Fibroblast of lung (primary cell): ENCODE measurements around the gene CALHM6. TPM values are rescaled to one million over a fixed set of nuclear protein-coding genes. Genes with fewer than 3 reads are reported as not detected.
A peak's percentile ranks its signal among the peaks of the same experiment; 100 is the strongest.

Source experiments
- DNase-seq, 2 donors: peaks; one replicate each; pipeline versions ENCODE4 v3.0.0 to v3.0.0-alpha.2; 2010; ENCODE audit warnings: low read depth in 2 of 2
- H2AFZ ChIP-seq: 2 replicates; pipeline ENCODE4 v1.5.1; 2012; ENCODE audit warnings: low read length, control low read depth, inconsistent platforms
- H3K27ac ChIP-seq: 2 replicates; pipeline ENCODE4 v1.5.1; 2011; ENCODE audit warnings: low read length, control low read depth; ENCODE audit not compliant: insufficient read depth
- H3K27me3 ChIP-seq: 2 replicates; pipeline ENCODE4 v1.5.1; 2011; ENCODE audit warnings: mild to moderate bottlenecking, low read length; ENCODE audit not compliant: control insufficient read depth, insufficient read depth
- H3K36me3 ChIP-seq: 2 replicates; pipeline ENCODE4 v1.5.1; 2011; ENCODE audit warnings: low read length; ENCODE audit not compliant: control insufficient read depth, insufficient read depth
- H3K4me1 ChIP-seq: 2 replicates; pipeline ENCODE4 v1.5.1; 2011; ENCODE audit warnings: low read length; ENCODE audit not compliant: control insufficient read depth, insufficient read depth; ENCODE audit errors: extremely low read depth
- H3K4me2 ChIP-seq: 2 replicates; pipeline ENCODE4 v1.5.1; 2011; ENCODE audit warnings: low read length, control low read depth; ENCODE audit not compliant: insufficient read depth; ENCODE audit errors: extremely low read depth
- H3K4me3 ChIP-seq, 4 experiments: fragments of 200-600 bp in 1 of 4; sonication (generic) in 1 of 4; replicated peaks in 1 of 4; 2 replicates each; pipeline ENCODE4 v1.5.1; 2011 to 2016; ENCODE audit warnings: low read length in 4 of 4, low read depth in 3 of 4, mild to moderate bottlenecking in 3 of 4, control low read depth in 2 of 4, inconsistent platforms in 1 of 4, mixed read lengths in 1 of 4; ENCODE audit not compliant: insufficient read depth in 1 of 4; ENCODE audit errors: control extremely low read depth in 1 of 4
- H3K79me2 ChIP-seq: 2 replicates; pipeline ENCODE4 v1.5.1; 2012; ENCODE audit warnings: mild to moderate bottlenecking, low read length, inconsistent platforms; ENCODE audit not compliant: control insufficient read depth, insufficient read depth
- H3K9ac ChIP-seq: 2 replicates; pipeline ENCODE4 v1.5.1; 2011; ENCODE audit warnings: mild to moderate bottlenecking, low read length, control low read depth; ENCODE audit not compliant: insufficient read depth
- H3K9me3 ChIP-seq: 2 replicates; pipeline ENCODE4 v1.5.1; 2012; ENCODE audit warnings: low read depth, low read length; ENCODE audit not compliant: control insufficient read depth, insufficient read depth
- H4K20me1 ChIP-seq: 2 replicates; pipeline ENCODE4 v1.5.1; 2011; ENCODE audit warnings: low read length; ENCODE audit not compliant: control insufficient read depth, insufficient read depth; ENCODE audit errors: extremely low read depth
- EZH2 ChIP-seq: IDR thresholded peaks from 2 replicates; pipeline ENCODE4 v1.5.1; 2012; ENCODE audit warnings: low read length, control low read depth, mild to moderate bottlenecking; ENCODE audit errors: missing control alignments
- polyA plus RNA-seq, 2 donors: library from polyadenylated mRNA; depleted of rRNA in 1 of 2; stranded (reverse) in 1 of 2; unstranded in 1 of 2; fragments of >200 nt; gene quantifications; 2 replicates each; pipeline ENCODE4 v1.2.1, GENCODE V29; 2011 to 2012; ENCODE audit warnings: missing spikeins in 1 of 2
- total RNA-seq: library from RNA; depleted of rRNA; stranded (reverse); fragments of >200 nt; gene quantifications from 2 replicates; pipeline ENCODE4 v1.2.1, GENCODE V29; 2014
- TF ChIP-seq, protein P1 (sequence below), 2 donors: IDR thresholded peaks in 1 of 2; conservative IDR thresholded peaks in 1 of 2; 1 replicate in 1 of 2; 2 replicates in 1 of 2; pipeline ENCODE4 v1.5.1; 2011 to 2012; ENCODE audit warnings: low read length in 2 of 2, control low read depth in 1 of 2, inconsistent platforms in 1 of 2, low read depth in 1 of 2, mild to moderate bottlenecking in 1 of 2

CALHM6 gene
- total and polyA plus RNA-seq, 2 donors (not counting 1 experiment from before 2014, with no cell fraction given): 0.33 to 1.3 TPM

GRCh38 chr6:116443105-116443504, 18.1 kb upstream of the CALHM6 start:
- no peak for TF ChIP-seq EZH2
- TF ChIP-seq, protein P1, sequence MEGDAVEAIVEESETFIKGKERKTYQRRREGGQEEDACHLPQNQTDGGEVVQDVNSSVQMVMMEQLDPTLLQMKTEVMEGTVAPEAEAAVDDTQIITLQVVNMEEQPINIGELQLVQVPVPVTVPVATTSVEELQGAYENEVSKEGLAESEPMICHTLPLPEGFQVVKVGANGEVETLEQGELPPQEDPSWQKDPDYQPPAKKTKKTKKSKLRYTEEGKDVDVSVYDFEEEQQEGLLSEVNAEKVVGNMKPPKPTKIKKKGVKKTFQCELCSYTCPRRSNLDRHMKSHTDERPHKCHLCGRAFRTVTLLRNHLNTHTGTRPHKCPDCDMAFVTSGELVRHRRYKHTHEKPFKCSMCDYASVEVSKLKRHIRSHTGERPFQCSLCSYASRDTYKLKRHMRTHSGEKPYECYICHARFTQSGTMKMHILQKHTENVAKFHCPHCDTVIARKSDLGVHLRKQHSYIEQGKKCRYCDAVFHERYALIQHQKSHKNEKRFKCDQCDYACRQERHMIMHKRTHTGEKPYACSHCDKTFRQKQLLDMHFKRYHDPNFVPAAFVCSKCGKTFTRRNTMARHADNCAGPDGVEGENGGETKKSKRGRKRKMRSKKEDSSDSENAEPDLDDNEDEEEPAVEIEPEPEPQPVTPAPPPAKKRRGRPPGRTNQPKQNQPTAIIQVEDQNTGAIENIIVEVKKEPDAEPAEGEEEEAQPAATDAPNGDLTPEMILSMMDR (conservative IDR thresholded peaks at IDR 0.05 in 1 of 2, IDR thresholded peaks at IDR 0.05 in 1 of 2; ENCODE audit: low read depth in 1 of 2, low read length in 2 of 2): no peak
- peaks cover 15% of the 10 kb centered on the region for H3K4me1 ChIP-seq
- H3K27ac ChIP-seq: no peak overlapping the region
- H3K9me3 ChIP-seq: no peaks in the 10 kb centered on the region
- H3K27me3 ChIP-seq: no peaks in the 10 kb centered on the region
- H3K4me2 ChIP-seq: no peak overlapping the region
- no peak overlapping the region for H3K9ac ChIP-seq
- no peaks in the 10 kb centered on the region for H3K36me3 ChIP-seq
- no peak overlapping the region for H2AFZ ChIP-seq
- no peaks in the 10 kb centered on the region for H3K79me2 ChIP-seq
- H4K20me1 ChIP-seq: no peaks in the 10 kb centered on the region
- DNase-seq: no peak
- H3K4me3 ChIP-seq: no peak overlapping the region

GRCh38 chr6:116444092-116444491, 17.1 kb upstream of the CALHM6 start:
- TF ChIP-seq, protein P1 (conservative IDR thresholded peaks at IDR 0.05 in 1 of 2, IDR thresholded peaks at IDR 0.05 in 1 of 2; ENCODE audit: low read depth in 1 of 2, low read length in 2 of 2): peak; percentile 49 to 73
- no peak for TF ChIP-seq EZH2
- H3K27me3 ChIP-seq: no peaks in the 10 kb centered on the region
- H3K27ac ChIP-seq: no peak overlapping the region
- H3K4me1 ChIP-seq: peaks cover 14% of the 10 kb centered on the region
- H3K36me3 ChIP-seq: no peaks in the 10 kb centered on the region
- DNase-seq: peak in 1 of 2 donors; percentile 68
- H3K9me3 ChIP-seq: no peaks in the 10 kb centered on the region
- H3K4me3 ChIP-seq: no peak overlapping the region
- no peak overlapping the region for H3K9ac ChIP-seq
- no peak overlapping the region for H2AFZ ChIP-seq
- H3K79me2 ChIP-seq: no peaks in the 10 kb centered on the region
- no peaks in the 10 kb centered on the region for H4K20me1 ChIP-seq
- no peak overlapping the region for H3K4me2 ChIP-seq

DNA sequence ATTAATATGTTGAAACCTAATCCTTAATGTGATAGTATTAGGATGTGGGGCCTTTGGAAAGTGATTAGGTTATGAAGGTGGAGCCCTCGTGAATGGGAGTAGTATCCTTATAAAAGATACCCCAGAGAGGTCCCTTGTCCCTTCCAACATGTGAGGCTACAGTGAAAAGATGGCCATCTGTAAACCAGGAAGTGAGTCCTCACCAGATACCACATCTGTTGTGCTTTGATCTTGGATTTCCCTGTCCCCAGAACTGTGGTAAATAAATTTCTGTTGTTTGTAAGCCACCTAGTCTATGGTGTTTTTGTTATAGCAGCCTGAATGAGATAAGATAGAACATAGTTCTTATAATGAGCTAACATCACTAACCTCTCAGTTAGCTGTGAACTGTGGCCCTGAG, 16.6 kb upstream of the CALHM6 start:
- H3K9ac ChIP-seq: no peak overlapping the region
- no peaks in the 10 kb centered on the region for H3K27me3 ChIP-seq
- H3K27ac ChIP-seq: no peak overlapping the region
- H3K4me2 ChIP-seq: no peak overlapping the region
- no peak for TF ChIP-seq EZH2
- TF ChIP-seq, protein P1 (conservative IDR thresholded peaks at IDR 0.05 in 1 of 2, IDR thresholded peaks at IDR 0.05 in 1 of 2; ENCODE audit: low read depth in 1 of 2, low read length in 2 of 2): no peak
- peaks cover 13% of the 10 kb centered on the region for H3K4me1 ChIP-seq
- H2AFZ ChIP-seq: no peak overlapping the region
- H3K79me2 ChIP-seq: no peaks in the 10 kb centered on the region
- no peak overlapping the region for H3K4me3 ChIP-seq
- no peaks in the 10 kb centered on the region for H3K36me3 ChIP-seq
- no peak for DNase-seq
- H3K9me3 ChIP-seq: no peaks in the 10 kb centered on the region
- no peaks in the 10 kb centered on the region for H4K20me1 ChIP-seq
